Colonic mucosa (tissue), 4 donors: ENCODE measurements around the gene CES1. TPM values are rescaled to one million over a fixed set of nuclear protein-coding genes. Genes with fewer than 3 reads are reported as not detected.
"Not testable (repeated sequence)": the region's sequence is repeated elsewhere in the genome, so short reads cannot be mapped to it uniquely, and the experiment has no call there.

Experiments
- DNase-seq: peaks from one replicate; pipeline ENCODE4 v3.0.0-alpha.2; 2020
- H3K27ac ChIP-seq: fragments of 200-600 bp; one replicate; pipeline ENCODE4 v1.8.0; 2021
- H3K27me3 ChIP-seq: fragments of 200-600 bp; one replicate; pipeline ENCODE4 v1.8.0; 2021
- H3K36me3 ChIP-seq: fragments of 200-600 bp; one replicate; pipeline ENCODE4 v1.8.0; 2021
- H3K4me1 ChIP-seq: fragments of 200-600 bp; one replicate; pipeline ENCODE4 v1.8.0; 2021; ENCODE audit warnings: mild to moderate bottlenecking
- H3K4me3 ChIP-seq: fragments of 200-600 bp; one replicate; pipeline ENCODE4 v1.8.0; 2021
- H3K9ac ChIP-seq, 2 donors: one replicate each; pipeline ENCODE4 v1.7.0; 2013; ENCODE audit warnings: control low read depth in 2 of 2, low read depth in 2 of 2, low read length in 2 of 2
- H3K9me3 ChIP-seq: fragments of 200-600 bp; one replicate; pipeline ENCODE4 v1.8.0; 2021
- CTCF ChIP-seq: fragments of 200-600 bp; IDR thresholded peaks from one replicate; pipeline ENCODE4 v1.8.0; 2022; ENCODE audit warnings: antibody characterized with exemption, mild to moderate bottlenecking
- intact Hi-C: fragments of 100-400 bp; cut with DNase I; formaldehyde crosslinking; loops from one replicate; pipeline ENCODE4 v1.14.1; 2022
- total RNA-seq, 2 donors: library from RNA; stranded (reverse); fragmentation: NEBNext Ultra II Directional in 1 of 2; extraction: Animal tissue kit (Norgen Biotek cat#: 25700) in 1 of 2; gene quantifications; one replicate each; pipeline ENCODE4 v1.2.1, GENCODE V29; 2021
- donor health status: healthy.
- donor health status: DM: no; HTN: no; CAD: no.
- donor health status: DM: no; HTN: no; CAD: no.

Gene CES1
- total RNA-seq, 2 donors from 2014 or later, result 9.1 to 19.2 TPM

- DNase-seq, result no peak
- no peaks in the 10 kb centered on the region for H3K27me3 ChIP-seq
- H3K9ac ChIP-seq, result no peak overlapping the region
- no peaks in the 10 kb centered on the region for H3K9me3 ChIP-seq
- no peak overlapping the region for H3K27ac ChIP-seq
- TF ChIP-seq CTCF, result no peak
- no peak overlapping the region for H3K4me3 ChIP-seq
- H3K4me1 ChIP-seq, result no peaks in the 10 kb centered on the region
- intact Hi-C loops, result no loop called here
- H3K36me3 ChIP-seq, result no peaks in the 10 kb centered on the region
Measured at GRCh38 chr16:55830658-55831294, 2.1 kb downstream of the CES1 start.

- DNase-seq, H3K4me3 ChIP-seq, H3K4me1 ChIP-seq, intact Hi-C loops, H3K27me3 ChIP-seq, H3K27ac ChIP-seq, H3K36me3 ChIP-seq, H3K9me3 ChIP-seq, H3K9ac ChIP-seq: not testable (repeated sequence)
Measured at GRCh38 chr16:55829232-55829631, 3.7 kb downstream of the CES1 start.

GRCh38 chr16:55828680-55829079, 4.2 kb downstream of the CES1 start:
- Histone ChIP-seq H3K4me3 (no peak overlapping the region), H3K36me3 (no peaks in the 10 kb centered on the region), H3K9me3 (no peaks in the 10 kb centered on the region), H3K27ac (no peak overlapping the region), H3K27me3 (no peaks in the 10 kb centered on the region), H3K4me1 (no peaks in the 10 kb centered on the region), H3K9ac (no peak overlapping the region)
- intact Hi-C loops, result no loop called here
- no peak for DNase-seq
- no peak for TF ChIP-seq CTCF

- no peak for TF ChIP-seq CTCF
- H3K9me3 ChIP-seq, result no peaks in the 10 kb centered on the region
- H3K27me3 ChIP-seq, result no peaks in the 10 kb centered on the region
- no peak overlapping the region for H3K27ac ChIP-seq
- no peak overlapping the region for H3K9ac ChIP-seq
- intact Hi-C loops, result no loop called here
- no peak for DNase-seq
- H3K4me1 ChIP-seq, result no peaks in the 10 kb centered on the region
- no peak overlapping the region for H3K4me3 ChIP-seq
- no peaks in the 10 kb centered on the region for H3K36me3 ChIP-seq
Measured at GRCh38 chr16:55825115-55825728, 7.7 kb downstream of the CES1 start.

GRCh38 chr16:55824473-55825000, 8.4 kb downstream of the CES1 start:
- intact Hi-C loops, result no loop called here
- Histone ChIP-seq H3K9me3 (no peaks in the 10 kb centered on the region), H3K27ac (no peak overlapping the region), H3K27me3 (no peaks in the 10 kb centered on the region), H3K4me3 (no peak overlapping the region), H3K4me1 (no peaks in the 10 kb centered on the region), H3K9ac (no peak overlapping the region), H3K36me3 (no peaks in the 10 kb centered on the region)
- no peak for TF ChIP-seq CTCF
- DNase-seq, result no peak

- no peaks in the 10 kb centered on the region for H3K36me3 ChIP-seq
- no peaks in the 10 kb centered on the region for H3K27me3 ChIP-seq
- H3K4me3 ChIP-seq, result no peak overlapping the region
- intact Hi-C loops, result no loop called here
- H3K9me3 ChIP-seq, result no peaks in the 10 kb centered on the region
- H3K9ac ChIP-seq, result no peak overlapping the region
- no peak for TF ChIP-seq CTCF
- H3K27ac ChIP-seq, result no peak overlapping the region
- DNase-seq, result no peak
- no peaks in the 10 kb centered on the region for H3K4me1 ChIP-seq
Measured at GRCh38 chr16:55822280-55822810, 10.6 kb downstream of the CES1 start.
